K562 (cell line): ENCODE data around the gene GNPAT. TPM values are rescaled to one million over a fixed set of nuclear protein-coding genes. Genes with fewer than 3 reads are reported as not detected.

ENCODE experiments used
- ARNT ChIP-seq, 2 experiments: fragments of 450-650 bp; IDR thresholded peaks; 2 replicates each; pipeline ENCODE4 v1.6.1; 2016; ENCODE audit warnings: mild to moderate bottlenecking in 1 of 2
- ATF2 ChIP-seq: sonication (generic); formaldehyde crosslinking; IDR thresholded peaks from 2 replicates; pipeline ENCODE4 v1.8.1; 2022; ENCODE audit warnings: missing genetic modification reagents
- CBFB ChIP-seq: sonication (generic); formaldehyde crosslinking; IDR thresholded peaks from 2 replicates; pipeline ENCODE4 v1.4.0; 2020; ENCODE audit warnings: mild to moderate bottlenecking, missing genetic modification reagents
- CEBPB ChIP-seq: fragments of 450-650 bp; IDR thresholded peaks from 2 replicates; pipeline ENCODE4 v1.6.1; 2016; ENCODE audit warnings: missing genetic modification characterization, missing compliant biosample characterization
- E2F1 ChIP-seq: sonication (generic); formaldehyde crosslinking; IDR thresholded peaks from 2 replicates; pipeline ENCODE4 v1.8.1; 2023; ENCODE audit warnings: mild to moderate bottlenecking, missing genetic modification reagents, moderate library complexity
- FOXP1 ChIP-seq: sonication (generic); formaldehyde crosslinking; IDR thresholded peaks from 2 replicates; pipeline ENCODE4 v1.8.0; 2022; ENCODE audit warnings: mild to moderate bottlenecking, missing genetic modification reagents
- GMEB1 ChIP-seq: fragments of 250-450 bp; sonication (Bioruptor Pico); IDR thresholded peaks from 2 replicates; pipeline ENCODE4 v1.4.0; 2020; ENCODE audit warnings: mild to moderate bottlenecking
- KLF1 ChIP-seq: fragments of 450-650 bp; IDR thresholded peaks from 2 replicates; pipeline ENCODE4 v1.6.1; 2016; ENCODE audit warnings: missing genetic modification characterization, missing compliant biosample characterization
- MIER1 ChIP-seq: fragments of 450-650 bp; IDR thresholded peaks from 2 replicates; pipeline ENCODE4 v1.6.1; 2016; ENCODE audit warnings: antibody characterized with exemption, mild to moderate bottlenecking, low read depth
- NR2C1 ChIP-seq, 2 experiments: fragments of 450-650 bp; IDR thresholded peaks; 2 replicates each; pipeline ENCODE4 v1.6.1; 2017; ENCODE audit warnings: mild to moderate bottlenecking in 2 of 2, antibody characterized with exemption in 1 of 2, inconsistent platforms in 1 of 2, missing compliant biosample characterization in 1 of 2, missing genetic modification characterization in 1 of 2
- PATZ1 ChIP-seq: fragments of 250-450 bp; sonication (Bioruptor Pico); IDR thresholded peaks from 2 replicates; pipeline ENCODE4 v1.5.0; 2020; ENCODE audit warnings: mild to moderate bottlenecking, borderline replicate concordance
- PCBP2 ChIP-seq: fragments of 200-400 bp; formaldehyde crosslinking; IDR thresholded peaks from 2 replicates; pipeline ENCODE4 v1.6.1; 2018; ENCODE audit warnings: low read length, low read depth, mild to moderate bottlenecking, moderate library complexity; ENCODE audit not compliant: poor library complexity, severe bottlenecking
- POU5F1 ChIP-seq: fragments of 150-350 bp; IDR thresholded peaks from 2 replicates; pipeline ENCODE4 v1.6.1; 2014; ENCODE audit warnings: borderline replicate concordance, low read length, low read depth, mild to moderate bottlenecking; ENCODE audit not compliant: partially characterized antibody
- STAG1 ChIP-seq: sonication (generic); formaldehyde crosslinking; IDR thresholded peaks from 2 replicates; pipeline ENCODE4 v1.5.0; 2020; ENCODE audit warnings: missing genetic modification reagents, borderline replicate concordance
- TFAP4 ChIP-seq: sonication (generic); formaldehyde crosslinking; IDR thresholded peaks from 2 replicates; pipeline ENCODE4 v1.8.0; 2022; ENCODE audit warnings: missing genetic modification reagents, mild to moderate bottlenecking, moderate library complexity, borderline replicate concordance
- ZBTB33 ChIP-seq: sonication (generic); formaldehyde crosslinking; IDR thresholded peaks from 2 replicates; pipeline ENCODE4 v1.8.1; 2023; ENCODE audit warnings: mild to moderate bottlenecking, missing genetic modification reagents
- ZNF384 ChIP-seq: IDR thresholded peaks from 2 replicates; pipeline ENCODE4 v1.6.1; 2012; ENCODE audit warnings: low read depth, low read length, improper control_type of control experiment
- ZNF766 ChIP-seq: fragments of 200-800 bp; sonication (Bioruptor generic); conservative IDR thresholded peaks from 2 replicates; pipeline ENCODE4 v1.6.1; 2016; ENCODE audit warnings: missing genetic modification characterization, missing compliant biosample characterization
- polyA plus RNA-seq, 8 experiments: library from polyadenylated mRNA; depleted of rRNA in 4 of 8; stranded (reverse) in 5 of 8; unstranded in 3 of 8; fragments of >200 nt; fragmentation: Nextera tagmentation in 2 of 8; fragmentation: Illumina TruSeq in 1 of 8; extraction: Ambion mirVana in 2 of 8; extraction: Trizol in 1 of 8; gene quantifications; 2 replicates each; pipeline versions ENCODE4 v1.2.1 to v1.2.3, GENCODE V29; 2011 to 2014; ENCODE audit warnings: inconsistent platforms in 1 of 8, missing spikeins in 1 of 8
- total RNA-seq, 7 experiments: library from RNA; depleted of rRNA in 6 of 7; stranded (reverse); fragments of >200 nt in 6 of 7; fragmentation: Illumina TruSeq in 2 of 7; extraction: Trizol in 2 of 7; gene quantifications; 2 replicates each; pipeline versions ENCODE4 v1.2.1 to v1.2.3, GENCODE V29; 2011 to 2021; ENCODE audit warnings: low replicate concordance in 1 of 7

GNPAT gene
- total and polyA plus RNA-seq, 9 of the 15 experiments (the other 6 are each of a cell fraction or from before 2014, with no cell fraction given), result 32.1 to 68.8 (median 50.7) TPM

- TF ChIP-seq ZBTB33 (CRISPR knock-in tag) (0 out of 2 replicates have a peak, but pooled peaks have one; percentile 21), ATF2 (CRISPR knock-in tag) (no peak), FOXP1 (CRISPR knock-in tag) (peak; percentile 61; the same call in 1 of the 2 replicates), NR2C1 (IDR thresholded peaks at IDR 0.05) (no peak), NR2C1 (tag; IDR thresholded peaks at IDR 0.05) (no peak), TFAP4 (CRISPR knock-in tag) (peak; percentile 32; the same call in 1 of the 2 replicates), MIER1 (no peak), PCBP2 (no peak), CBFB (peak; percentile 76; the same call in 1 of the 2 replicates), PATZ1 (CRISPR knock-in tag) (no peak), CEBPB (tag) (no peak), KLF1 (tag) (no peak), GMEB1 (CRISPR knock-in tag) (no peak), E2F1 (CRISPR knock-in tag) (no peak), STAG1 (CRISPR knock-in tag) (no peak), POU5F1 (no peak), ARNT (IDR thresholded peaks at IDR 0.05) (no peak), ZNF384 (no peak), ZNF766 (no peak)
These were observed 39.5 kb upstream of the GNPAT start (continued) for GRCh38 chr1:231201375-231201978.
